NT2/D1 (cell line): ENCODE measurements around the gene PHF13.
"Not testable (repeated sequence)": the region's sequence is repeated elsewhere in the genome, so short reads cannot be mapped to it uniquely, and the experiment has no call there.

Source experiments
- DNase-seq: peaks from one replicate; pipeline ENCODE4 v3.0.0-alpha.2; 2011; ENCODE audit warnings: low read depth, low spot score
- H3K27me3 ChIP-seq: 2 replicates; pipeline ENCODE4 v1.6.0; 2011; ENCODE audit warnings: mild to moderate bottlenecking; ENCODE audit not compliant: insufficient read length, insufficient read depth
- H3K36me3 ChIP-seq: 2 replicates; pipeline ENCODE4 v1.6.1; 2011; ENCODE audit warnings: mild to moderate bottlenecking, low read length, mixed read lengths; ENCODE audit not compliant: insufficient read depth, insufficient read length
- H3K4me1 ChIP-seq: 2 replicates; pipeline ENCODE4 v1.5.1; 2011; ENCODE audit not compliant: insufficient read depth, insufficient read length
- H3K4me3 ChIP-seq: 2 replicates; pipeline ENCODE4 v1.5.1; 2011; ENCODE audit warnings: low read depth; ENCODE audit not compliant: insufficient read length
- H3K9ac ChIP-seq: 2 replicates; pipeline ENCODE4 v1.6.0; 2011; ENCODE audit warnings: low read depth; ENCODE audit not compliant: insufficient read length
- H3K9me3 ChIP-seq: 2 replicates; pipeline ENCODE4 v1.5.1; 2011; ENCODE audit warnings: mild to moderate bottlenecking, low read length; ENCODE audit not compliant: insufficient read depth
- SUZ12 ChIP-seq: IDR thresholded peaks from 2 replicates; pipeline ENCODE4 v1.6.1; 2011; ENCODE audit not compliant: insufficient read length, insufficient read depth; ENCODE audit errors: extremely low read depth
- YY1 ChIP-seq: IDR thresholded peaks from 2 replicates; pipeline ENCODE4 v1.6.1; 2011; ENCODE audit not compliant: insufficient read length, insufficient read depth
- ZNF274 ChIP-seq: IDR thresholded peaks from 2 replicates; pipeline ENCODE4 v1.6.1; 2011; ENCODE audit warnings: mild to moderate bottlenecking, low read depth, low read length

The PHF13 gene

DNA sequence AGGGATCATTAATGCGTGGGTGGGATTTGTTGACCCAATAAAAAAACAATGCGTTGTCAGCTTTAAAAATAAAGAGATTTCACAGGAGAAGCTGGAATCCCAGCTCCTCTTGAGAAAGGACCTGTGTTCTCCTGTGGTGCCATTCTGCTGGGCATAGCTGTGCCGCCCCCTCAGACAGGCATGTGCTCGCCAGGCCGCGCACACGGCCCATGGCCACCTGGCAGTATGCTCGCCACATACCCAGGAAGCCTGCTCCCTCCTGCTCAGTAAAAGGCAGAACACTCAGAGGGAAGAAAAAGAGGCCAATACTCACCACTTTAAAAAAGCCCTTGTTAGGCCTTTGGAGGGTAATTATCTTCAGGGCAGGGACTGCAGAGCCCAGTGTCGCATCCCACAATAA lies 24.2 kb downstream of the PHF13 start:
- no peaks in the 10 kb centered on the region for H3K27me3 ChIP-seq
- no peaks in the 10 kb centered on the region for H3K4me1 ChIP-seq
- no peak overlapping the region for H3K4me3 ChIP-seq
- no peak overlapping the region for H3K9ac ChIP-seq
- no peaks in the 10 kb centered on the region for H3K9me3 ChIP-seq
- peaks cover 89% of the 10 kb centered on the region for H3K36me3 ChIP-seq
- TF ChIP-seq ZNF274 (no peak), YY1 (no peak), SUZ12 (no peak)
- DNase-seq = no peak

DNA sequence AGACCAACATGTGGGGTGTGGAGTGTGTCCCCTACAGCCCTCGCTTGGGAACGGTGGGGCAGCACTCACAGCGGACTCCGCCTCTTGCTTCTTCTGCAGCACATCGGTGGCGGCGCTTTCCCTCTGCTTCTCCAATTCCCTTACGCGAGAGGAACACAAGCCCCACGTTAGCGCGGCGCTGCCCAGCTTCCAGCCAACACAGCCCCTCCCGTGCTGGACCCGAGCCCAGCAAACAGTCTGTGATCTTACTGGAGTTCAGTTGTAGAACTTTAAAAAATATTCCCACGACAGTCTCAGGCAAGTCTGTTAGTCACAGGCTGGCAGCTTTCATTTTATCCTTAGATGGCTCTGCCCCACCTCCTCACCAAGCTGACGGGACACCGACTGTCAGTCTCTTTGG lies 24.7 kb downstream of the PHF13 start:
- Histone ChIP-seq H3K4me3 (no peak overlapping the region), H3K27me3 (no peaks in the 10 kb centered on the region), H3K9ac (no peak overlapping the region), H3K4me1 (no peaks in the 10 kb centered on the region), H3K36me3 (peaks cover 88% of the 10 kb centered on the region), H3K9me3 (no peaks in the 10 kb centered on the region)
- DNase-seq = no peak
- TF ChIP-seq SUZ12 (no peak), YY1 (no peak), ZNF274 (no peak)

DNA sequence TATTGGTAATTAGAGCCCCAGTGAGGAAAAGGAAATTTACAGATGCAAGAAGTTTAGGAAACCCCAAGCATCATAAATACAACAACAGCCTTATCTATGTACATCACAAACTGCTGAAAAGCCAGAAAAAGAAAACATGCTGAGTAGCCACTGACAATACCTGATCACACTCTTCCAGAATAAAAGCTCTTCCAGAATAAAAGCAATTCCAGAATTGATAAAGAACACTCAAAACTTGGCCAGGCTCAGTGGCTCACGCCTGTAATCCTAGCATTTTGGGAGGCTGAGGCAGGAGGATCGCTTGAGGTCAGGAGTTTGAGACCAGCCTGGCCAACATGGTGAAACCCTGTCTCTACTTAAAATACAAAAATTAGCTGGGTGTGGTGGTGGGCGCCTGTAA lies 27.3 kb downstream of the PHF13 start:
- H3K4me1 ChIP-seq, H3K9me3 ChIP-seq, H3K4me3 ChIP-seq, H3K27me3 ChIP-seq, H3K9ac ChIP-seq, DNase-seq: not testable (repeated sequence)
- peaks cover 83% of the 10 kb centered on the region for H3K36me3 ChIP-seq

DNA sequence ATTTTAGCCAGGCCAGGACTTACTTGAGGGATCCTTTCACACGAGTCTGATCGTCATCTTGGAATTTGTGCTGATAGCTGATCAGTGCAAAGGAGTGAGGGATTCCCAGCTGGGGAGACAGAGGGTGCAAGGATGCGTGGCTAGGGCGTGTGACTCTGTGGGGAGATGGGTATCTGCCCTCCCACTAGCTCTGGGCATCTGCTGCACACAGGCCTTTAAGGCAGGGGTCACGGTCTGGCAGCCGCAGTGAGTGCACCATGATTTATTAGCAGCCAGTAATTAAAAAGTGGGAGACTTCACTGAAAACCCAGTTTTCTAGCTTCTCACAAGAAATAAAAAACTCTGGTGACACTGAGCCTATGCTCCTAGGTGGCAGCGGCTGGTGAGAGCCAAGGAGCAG lies 31.5 kb downstream of the PHF13 start:
- TF ChIP-seq SUZ12 (no peak), ZNF274 (no peak), YY1 (no peak)
- H3K4me3 ChIP-seq = no peak overlapping the region
- peaks cover 59% of the 10 kb centered on the region for H3K36me3 ChIP-seq
- H3K4me1 ChIP-seq = no peaks in the 10 kb centered on the region
- no peaks in the 10 kb centered on the region for H3K27me3 ChIP-seq
- no peak for DNase-seq
- H3K9ac ChIP-seq = no peak overlapping the region
- no peaks in the 10 kb centered on the region for H3K9me3 ChIP-seq

DNA sequence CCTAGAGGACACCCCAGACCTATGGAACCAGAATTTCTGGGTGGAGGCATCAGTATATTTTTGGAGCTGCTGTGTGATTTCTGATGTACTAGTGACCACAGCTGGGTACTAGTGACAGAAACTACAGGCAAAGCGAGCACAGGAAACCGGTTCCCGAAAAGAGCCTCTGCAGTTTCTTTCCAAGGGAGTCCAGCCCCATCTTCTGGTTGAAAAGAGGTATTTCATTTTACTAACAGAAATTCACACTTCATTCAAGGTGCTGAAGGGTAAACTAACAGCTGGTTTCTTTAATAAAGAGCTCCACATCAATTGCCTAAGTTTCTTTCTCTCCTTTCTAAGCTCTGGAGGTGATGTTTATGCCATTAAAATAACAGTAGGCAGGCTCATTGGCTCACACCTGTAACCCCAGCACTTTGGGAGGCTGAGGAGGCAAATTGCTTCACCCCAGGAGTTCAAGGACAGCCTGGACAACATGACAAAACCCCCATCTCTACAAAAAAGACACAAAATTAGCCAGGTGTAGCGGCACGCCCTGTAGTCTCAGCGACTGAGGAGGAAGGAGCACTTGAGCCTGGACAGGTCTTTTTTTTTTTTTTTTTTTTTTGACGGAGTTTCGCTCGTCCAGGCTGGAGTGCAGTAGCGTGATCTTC lies 33.1 kb downstream of the PHF13 start:
- Histone ChIP-seq H3K9ac (no peak overlapping the region), H3K27me3 (no peaks in the 10 kb centered on the region), H3K4me3 (no peak overlapping the region), H3K4me1 (no peaks in the 10 kb centered on the region), H3K36me3 (peaks cover 62% of the 10 kb centered on the region), H3K9me3 (no peaks in the 10 kb centered on the region)
- TF ChIP-seq ZNF274 (no peak), SUZ12 (no peak), YY1 (no peak)
- DNase-seq = no peak

DNA sequence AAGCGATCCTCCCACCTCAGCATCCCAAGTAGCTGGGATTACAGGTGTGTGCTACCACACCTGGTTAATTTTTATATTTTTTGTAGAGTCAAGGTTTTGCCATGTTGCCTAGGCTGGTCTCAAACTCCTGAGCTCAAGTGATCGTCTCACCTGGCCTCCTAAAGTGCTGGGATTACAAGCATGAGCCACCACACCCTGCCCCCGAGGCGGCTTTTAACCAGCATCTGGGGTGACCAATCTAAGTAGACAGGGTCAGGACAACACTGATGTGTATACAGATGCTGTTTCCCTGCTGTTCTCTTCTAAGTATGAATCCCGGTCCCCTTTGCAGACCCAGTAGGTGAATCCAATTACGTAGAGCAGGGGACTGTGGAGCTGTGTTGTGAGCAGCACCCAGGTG lies 35.0 kb downstream of the PHF13 start:
- peaks cover 62% of the 10 kb centered on the region for H3K36me3 ChIP-seq
- no peak for TF ChIP-seq YY1
- TF ChIP-seq SUZ12 = no peak
- TF ChIP-seq ZNF274 = no peak
- no peaks in the 10 kb centered on the region for H3K9me3 ChIP-seq
- no peak for DNase-seq
- H3K9ac ChIP-seq = no peak overlapping the region
- H3K27me3 ChIP-seq = no peaks in the 10 kb centered on the region
- H3K4me1 ChIP-seq = no peaks in the 10 kb centered on the region
- no peak overlapping the region for H3K4me3 ChIP-seq

DNA sequence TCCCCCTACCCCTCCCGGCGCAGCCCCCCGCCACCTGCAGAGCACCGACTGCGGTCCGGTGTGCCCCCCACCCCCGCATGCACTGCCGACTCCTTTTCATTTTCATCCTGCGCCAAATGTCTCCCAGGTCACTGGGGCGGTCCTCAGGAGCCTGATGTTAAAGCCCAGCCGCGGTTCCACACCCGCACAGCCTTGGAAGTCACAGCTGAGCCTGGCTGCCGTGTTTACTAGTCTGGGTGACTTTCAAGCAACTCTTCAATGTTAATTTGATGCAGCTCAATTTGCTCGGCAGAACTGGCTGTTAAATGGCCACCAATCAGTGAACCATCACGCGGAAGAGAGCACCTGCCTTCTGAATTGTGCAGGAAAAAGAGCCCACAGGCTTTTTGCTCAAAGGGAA lies 38.4 kb downstream of the PHF13 start:
- Histone ChIP-seq H3K27me3 (no peaks in the 10 kb centered on the region), H3K36me3 (peaks cover 51% of the 10 kb centered on the region), H3K4me1 (no peaks in the 10 kb centered on the region), H3K9me3 (no peaks in the 10 kb centered on the region), H3K9ac (no peak overlapping the region), H3K4me3 (no peak overlapping the region)
- DNase-seq = no peak
- no peak for TF ChIP-seq YY1
- TF ChIP-seq ZNF274 = no peak
- no peak for TF ChIP-seq SUZ12
